ENCODE measurements around the gene GNPDA1.
A peak's percentile ranks its signal among the peaks of the same experiment; 100 is the strongest.

Gene GNPDA1

GRCh38 chr5:142012792-142013388 is at the start of gene GNPDA1:
GNPDA1 (minus strand) TSS chr5:142013027; CDS start chr5:142012035, 992 bp downstream.
- DNase-seq = peak; percentile 63
- Histone ChIP-seq H3K4me3 (ENCODE audit: low read depth in 1 of 2, low read length in 2 of 2) (peak within 1 kb of the TSS; percentile 52 to 84), H3K4me1 (ENCODE audit: insufficient read depth, low read length) (peaks cover 56% of the 10 kb centered on the region), H3K79me2 (ENCODE audit: insufficient read depth, low read length) (peaks cover 9% of the 10 kb centered on the region), H3K9me3 (ENCODE audit: insufficient read depth, low read length, severe bottlenecking) (no peaks in the 10 kb centered on the region), H3K36me3 (ENCODE audit: insufficient read depth, low read length) (peaks cover 9% of the 10 kb centered on the region), H3K9ac (ENCODE audit: low read depth, low read length) (peak within 1 kb of the TSS; percentile 72), H3K4me2 (ENCODE audit: insufficient read depth, low read length) (peak within 1 kb of the TSS; percentile 97), H4K20me1 (ENCODE audit: insufficient read depth, low read length) (no peaks in the 10 kb centered on the region), H3K27me3 (ENCODE audit: insufficient read depth, low read length, poor library complexity) (no peaks in the 10 kb centered on the region), H2AFZ (ENCODE audit: low read depth, low read length) (peak within 1 kb of the TSS; percentile 93), H3K27ac (ENCODE audit: low read length) (peak within 1 kb of the TSS; percentile 85)
- TF ChIP-seq, protein P1, sequence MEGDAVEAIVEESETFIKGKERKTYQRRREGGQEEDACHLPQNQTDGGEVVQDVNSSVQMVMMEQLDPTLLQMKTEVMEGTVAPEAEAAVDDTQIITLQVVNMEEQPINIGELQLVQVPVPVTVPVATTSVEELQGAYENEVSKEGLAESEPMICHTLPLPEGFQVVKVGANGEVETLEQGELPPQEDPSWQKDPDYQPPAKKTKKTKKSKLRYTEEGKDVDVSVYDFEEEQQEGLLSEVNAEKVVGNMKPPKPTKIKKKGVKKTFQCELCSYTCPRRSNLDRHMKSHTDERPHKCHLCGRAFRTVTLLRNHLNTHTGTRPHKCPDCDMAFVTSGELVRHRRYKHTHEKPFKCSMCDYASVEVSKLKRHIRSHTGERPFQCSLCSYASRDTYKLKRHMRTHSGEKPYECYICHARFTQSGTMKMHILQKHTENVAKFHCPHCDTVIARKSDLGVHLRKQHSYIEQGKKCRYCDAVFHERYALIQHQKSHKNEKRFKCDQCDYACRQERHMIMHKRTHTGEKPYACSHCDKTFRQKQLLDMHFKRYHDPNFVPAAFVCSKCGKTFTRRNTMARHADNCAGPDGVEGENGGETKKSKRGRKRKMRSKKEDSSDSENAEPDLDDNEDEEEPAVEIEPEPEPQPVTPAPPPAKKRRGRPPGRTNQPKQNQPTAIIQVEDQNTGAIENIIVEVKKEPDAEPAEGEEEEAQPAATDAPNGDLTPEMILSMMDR (IDR thresholded peaks at IDR 0.05; ENCODE audit: borderline replicate concordance, extremely low read depth, low read length, poor library complexity, severe bottlenecking) = peak; percentile 28
- no peak for TF ChIP-seq EZH2 (IDR thresholded peaks at IDR 0.05; ENCODE audit: borderline replicate concordance, low read depth, low read length, severe bottlenecking)
- peak; percentile 56 for ATAC-seq (ENCODE audit: insufficient read depth, low read depth)

GRCh38 chr5:142059304-142059940 is 46.6 kb upstream of the GNPDA1 start:
- no peak overlapping the region for H3K9ac ChIP-seq (ENCODE audit: low read depth, low read length)
- no peaks in the 10 kb centered on the region for H3K9me3 ChIP-seq (ENCODE audit: insufficient read depth, low read length, severe bottlenecking)
- H3K4me1 ChIP-seq (ENCODE audit: insufficient read depth, low read length) = no peaks in the 10 kb centered on the region
- ATAC-seq (ENCODE audit: insufficient read depth, low read depth) (no peak), DNase-seq (no peak)
- H3K4me2 ChIP-seq (ENCODE audit: insufficient read depth, low read length) = no peak overlapping the region
- H2AFZ ChIP-seq (ENCODE audit: low read depth, low read length) = no peak overlapping the region
- no peak overlapping the region for H3K27ac ChIP-seq (ENCODE audit: low read length)
- no peaks in the 10 kb centered on the region for H3K27me3 ChIP-seq (ENCODE audit: insufficient read depth, low read length, poor library complexity)
- no peaks in the 10 kb centered on the region for H3K79me2 ChIP-seq (ENCODE audit: insufficient read depth, low read length)
- no peaks in the 10 kb centered on the region for H4K20me1 ChIP-seq (ENCODE audit: insufficient read depth, low read length)
- no peaks in the 10 kb centered on the region for H3K36me3 ChIP-seq (ENCODE audit: insufficient read depth, low read length)
- no peak overlapping the region for H3K4me3 ChIP-seq (ENCODE audit: low read depth in 1 of 2, low read length in 2 of 2)
- TF ChIP-seq, protein P1 (IDR thresholded peaks at IDR 0.05; ENCODE audit: borderline replicate concordance, extremely low read depth, low read length, poor library complexity, severe bottlenecking) = no peak
- no peak for TF ChIP-seq EZH2 (IDR thresholded peaks at IDR 0.05; ENCODE audit: borderline replicate concordance, low read depth, low read length, severe bottlenecking)

- Histone ChIP-seq H3K4me2 (ENCODE audit: insufficient read depth, low read length) (no peak overlapping the region), H3K9me3 (ENCODE audit: insufficient read depth, low read length, severe bottlenecking) (no peaks in the 10 kb centered on the region), H3K36me3 (ENCODE audit: insufficient read depth, low read length) (no peaks in the 10 kb centered on the region), H3K4me1 (ENCODE audit: insufficient read depth, low read length) (no peaks in the 10 kb centered on the region), H4K20me1 (ENCODE audit: insufficient read depth, low read length) (no peaks in the 10 kb centered on the region), H2AFZ (ENCODE audit: low read depth, low read length) (no peak overlapping the region), H3K4me3 (ENCODE audit: low read depth in 1 of 2, low read length in 2 of 2) (no peak overlapping the region), H3K27me3 (ENCODE audit: insufficient read depth, low read length, poor library complexity) (no peaks in the 10 kb centered on the region), H3K79me2 (ENCODE audit: insufficient read depth, low read length) (no peaks in the 10 kb centered on the region), H3K27ac (ENCODE audit: low read length) (no peak overlapping the region), H3K9ac (ENCODE audit: low read depth, low read length) (no peak overlapping the region)
- DNase-seq (no peak), ATAC-seq (ENCODE audit: insufficient read depth, low read depth) (no peak)
- no peak for TF ChIP-seq EZH2 (IDR thresholded peaks at IDR 0.05; ENCODE audit: borderline replicate concordance, low read depth, low read length, severe bottlenecking)
- TF ChIP-seq, protein P1 (IDR thresholded peaks at IDR 0.05; ENCODE audit: borderline replicate concordance, extremely low read depth, low read length, poor library complexity, severe bottlenecking) = no peak
Measured at GRCh38 chr5:142057697-142058056, 44.9 kb upstream of the GNPDA1 start.

Data from DND-41 (cell line).